Activated CD4-positive, CD25-positive, alpha-beta regulatory T cell treated with anti-CD3 and anti-CD28 coated beads, Interleukin-2, amount 50 U/mL, for 24 hours (primary cell): ENCODE results near the gene AQP12A.

Experiments used
- ATAC-seq, 2 donors: fragments of 150-1000 bp; cut with Tn5 transposase; one replicate each; pipeline ENCODE4 v1.10.0; 2021; ENCODE audit warnings: mild to moderate bottlenecking in 1 of 2, moderate library complexity in 1 of 2

The AQP12A gene

GRCh38 chr2:240725671-240726070, 34.0 kb downstream of the AQP12A start:
- no peak for ATAC-seq

DNA sequence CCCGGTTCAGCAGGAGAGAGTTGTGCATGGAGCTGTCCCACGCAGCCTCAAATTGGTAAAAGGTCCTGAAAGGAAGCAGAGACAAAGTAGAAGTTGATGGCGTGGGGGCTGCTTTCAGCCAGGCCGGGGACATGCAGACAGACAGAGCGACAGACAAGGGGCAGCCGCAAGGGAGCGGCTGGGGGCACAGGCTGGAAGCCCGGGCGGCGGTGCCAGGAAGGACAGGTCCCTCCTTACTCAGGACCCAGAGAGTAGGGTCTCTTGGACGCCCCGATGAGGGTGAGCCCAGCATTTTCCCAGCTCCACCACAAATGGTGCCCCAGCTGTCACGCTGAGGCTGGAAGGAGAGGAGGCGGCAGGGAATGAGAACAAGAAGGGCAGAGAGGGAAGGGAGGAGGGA, 35.2 kb downstream of the AQP12A start:
- no peak for ATAC-seq

DNA sequence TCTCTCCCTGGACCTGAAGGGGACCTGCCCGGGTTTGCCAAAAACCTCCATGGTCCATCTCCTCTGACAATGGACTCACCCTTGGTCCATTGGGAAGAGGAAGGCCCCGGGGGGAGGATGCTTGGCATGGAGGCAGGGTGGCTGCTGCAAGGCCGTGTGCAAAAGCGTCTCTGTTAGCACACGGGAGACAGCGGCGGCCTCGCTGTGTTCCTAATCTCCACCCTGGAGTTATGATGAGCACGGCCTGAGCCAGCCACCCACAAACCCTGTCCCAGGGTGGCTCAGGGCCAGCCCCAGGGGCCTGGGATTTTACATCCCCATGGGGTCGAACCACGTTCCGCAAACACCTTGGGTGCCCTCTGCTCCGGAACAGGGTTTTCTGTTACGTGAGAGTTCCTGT, 35.8 kb downstream of the AQP12A start:
- ATAC-seq = no peak

- no peak for ATAC-seq
Observed at GRCh38 chr2:240727913-240728312, 36.2 kb downstream of the AQP12A start.

GRCh38 chr2:240728361-240728760, 36.7 kb downstream of the AQP12A start:
- ATAC-seq = no peak

DNA sequence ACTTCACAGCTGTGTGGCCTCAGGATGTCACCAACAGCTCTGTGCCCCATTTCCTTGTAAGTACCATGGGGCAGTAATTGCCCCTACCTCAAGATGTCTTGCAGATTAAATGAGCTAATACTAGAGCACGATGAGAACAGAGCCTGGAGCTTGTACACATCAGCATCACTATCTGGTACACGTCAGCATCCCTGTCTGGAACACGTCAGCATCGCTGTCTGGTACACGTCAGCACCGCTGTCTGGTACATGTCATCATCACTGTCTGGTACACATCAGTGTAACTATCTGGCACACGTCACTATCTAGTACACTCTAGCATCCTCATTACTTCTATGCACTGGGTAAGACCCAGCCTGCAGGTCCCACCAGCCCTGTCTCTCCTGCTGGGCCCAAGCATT, 37.2 kb downstream of the AQP12A start:
- no peak for ATAC-seq

- no peak for ATAC-seq
Observed at GRCh38 chr2:240730501-240731177, 39.0 kb downstream of the AQP12A start.

- ATAC-seq = no peak
Observed at GRCh38 chr2:240731178-240731545, 39.5 kb downstream of the AQP12A start.

DNA sequence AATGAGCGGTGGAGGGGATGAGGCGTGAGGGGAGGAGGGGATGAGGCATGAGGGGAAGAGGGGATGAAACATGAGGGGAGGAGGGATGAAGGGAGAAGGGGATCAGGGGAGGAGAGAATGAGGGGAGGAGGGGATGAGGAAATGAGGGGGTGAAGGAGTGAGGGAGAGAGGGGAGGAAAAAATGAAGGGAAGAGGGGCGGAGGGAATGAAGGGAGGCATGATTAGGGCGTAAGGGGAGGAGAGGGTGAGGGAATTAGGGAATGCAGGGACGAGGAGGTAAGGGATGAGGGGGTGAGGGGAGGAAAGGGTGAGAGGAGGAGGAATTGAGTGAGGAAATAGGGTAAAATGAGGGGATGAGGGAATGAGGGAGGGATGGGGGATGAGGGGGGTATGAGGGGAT, 40.5 kb downstream of the AQP12A start:
- no peak for ATAC-seq

DNA sequence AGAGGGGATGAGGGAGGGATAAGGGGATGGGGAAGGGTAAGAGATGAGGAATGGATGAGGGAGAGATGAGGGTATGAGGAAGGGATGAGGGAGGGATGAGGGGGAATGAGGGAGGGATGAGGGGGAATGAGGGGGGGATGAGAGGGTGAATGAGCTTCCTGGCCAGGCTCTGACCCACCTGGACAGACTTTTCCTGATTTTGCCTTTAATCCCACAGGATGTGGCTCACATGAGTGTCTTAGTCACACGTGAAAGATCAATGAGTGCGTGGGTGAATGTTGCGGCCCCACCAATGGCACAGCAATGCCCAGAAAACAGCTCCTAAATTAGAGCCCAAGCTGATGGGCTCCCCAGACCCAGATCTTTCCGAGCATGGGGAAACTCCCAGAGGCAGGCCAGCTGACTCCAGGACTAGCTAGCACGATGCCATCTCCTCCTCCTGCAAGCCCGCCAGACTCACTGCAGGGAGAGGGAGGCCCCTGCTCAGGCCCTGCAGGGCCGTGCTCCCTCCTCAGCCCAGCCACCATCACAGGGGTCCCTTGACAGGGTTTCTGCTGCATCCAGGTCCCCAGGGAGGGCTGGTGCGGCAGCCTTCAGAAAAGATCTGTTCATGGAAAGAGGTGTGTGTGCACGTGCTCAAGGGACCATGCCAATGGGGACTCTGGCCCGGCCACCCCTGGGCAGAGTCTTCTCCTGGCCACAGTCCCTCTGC, 41.4 kb downstream of the AQP12A start:
- no peak for ATAC-seq

- no peak for ATAC-seq
Observed at GRCh38 chr2:240733803-240734495, 42.3 kb downstream of the AQP12A start.

DNA sequence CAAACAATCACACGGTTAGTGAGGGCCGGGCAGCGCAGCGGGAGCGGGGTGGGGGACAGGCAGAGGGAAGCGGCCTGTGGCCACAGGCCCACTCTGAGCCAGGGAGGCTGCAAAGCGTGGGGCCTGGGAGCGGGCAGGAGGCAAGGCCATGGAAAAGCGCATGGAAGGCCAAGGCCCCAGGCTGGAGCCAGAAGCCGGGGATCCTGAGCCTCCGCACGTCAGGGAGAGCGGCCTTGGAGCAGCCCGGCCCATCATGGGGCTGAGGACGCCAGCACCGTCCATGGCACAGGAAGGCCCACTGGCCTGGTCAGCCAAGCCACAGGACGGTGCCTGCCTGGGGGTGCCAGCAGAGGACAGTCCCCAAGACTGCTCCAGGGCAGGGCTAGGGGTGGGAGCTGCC, 43.1 kb downstream of the AQP12A start:
- ATAC-seq = no peak

GRCh38 chr2:240735476-240735875, 43.8 kb downstream of the AQP12A start:
- ATAC-seq = no peak

- no peak for ATAC-seq
Observed at GRCh38 chr2:240736281-240737250, 44.9 kb downstream of the AQP12A start.

DNA sequence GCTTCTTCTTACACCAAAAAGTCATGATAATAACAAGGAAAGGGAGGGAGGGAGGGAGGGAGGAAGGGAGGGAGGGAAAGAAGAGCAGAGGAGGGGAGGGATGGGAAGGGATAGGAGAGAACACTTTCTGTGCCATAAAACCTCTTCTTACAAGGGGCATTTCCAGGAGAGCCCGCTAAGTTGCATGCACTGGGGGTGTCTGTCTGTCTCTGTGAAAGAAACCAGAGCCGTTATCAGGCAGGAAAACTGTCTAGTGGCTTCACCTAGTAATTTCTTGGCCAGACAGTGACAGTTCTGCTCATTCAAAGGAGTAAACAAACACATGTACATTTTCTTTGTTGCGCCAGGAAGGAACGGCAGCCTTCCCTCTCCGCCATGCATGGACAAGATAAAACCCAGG, 45.8 kb downstream of the AQP12A start:
- ATAC-seq = no peak

DNA sequence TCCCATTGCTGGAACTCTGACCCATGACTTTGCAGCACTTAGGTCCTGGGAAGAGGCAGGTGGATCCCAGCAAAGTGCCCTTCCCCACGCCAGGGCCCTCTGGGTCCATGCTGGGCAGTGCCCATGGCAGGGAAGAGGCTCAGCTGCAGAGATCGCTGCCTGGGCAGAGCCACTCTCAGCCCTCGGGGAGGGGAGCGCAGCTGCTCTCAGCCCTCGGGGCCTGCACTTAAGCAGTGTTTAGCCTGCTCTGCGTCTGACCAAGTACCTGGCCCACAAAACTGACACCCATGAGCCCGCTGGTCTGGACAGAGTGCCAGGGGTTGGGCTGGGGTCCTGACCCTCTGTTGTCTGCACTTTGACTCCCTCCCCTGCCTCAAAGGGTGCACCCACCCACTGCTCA, 46.3 kb downstream of the AQP12A start:
- ATAC-seq = no peak

- ATAC-seq = peak; percentile 17 to 23
Observed at GRCh38 chr2:240739797-240740196, 48.1 kb downstream of the AQP12A start.

DNA sequence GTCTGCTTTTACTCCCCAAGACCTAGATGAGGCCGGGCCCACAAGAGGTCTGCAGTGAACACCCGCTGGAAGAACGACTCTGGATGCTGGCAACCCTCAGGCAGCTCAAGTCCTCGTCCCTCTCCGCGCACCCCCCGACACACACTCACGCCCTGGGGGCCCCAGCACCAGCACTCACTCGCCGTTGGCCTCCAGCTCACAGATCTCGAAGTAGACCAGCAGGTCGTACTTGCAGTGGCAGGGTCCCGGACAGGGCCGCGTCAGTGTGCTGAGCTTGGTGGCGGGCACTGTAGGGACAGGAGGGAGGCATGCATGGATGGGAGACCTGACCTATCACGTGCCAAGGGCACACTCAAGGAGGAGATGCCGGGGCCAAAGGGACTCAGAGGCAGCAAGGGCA, 49.4 kb downstream of the AQP12A start:
- no peak for ATAC-seq

DNA sequence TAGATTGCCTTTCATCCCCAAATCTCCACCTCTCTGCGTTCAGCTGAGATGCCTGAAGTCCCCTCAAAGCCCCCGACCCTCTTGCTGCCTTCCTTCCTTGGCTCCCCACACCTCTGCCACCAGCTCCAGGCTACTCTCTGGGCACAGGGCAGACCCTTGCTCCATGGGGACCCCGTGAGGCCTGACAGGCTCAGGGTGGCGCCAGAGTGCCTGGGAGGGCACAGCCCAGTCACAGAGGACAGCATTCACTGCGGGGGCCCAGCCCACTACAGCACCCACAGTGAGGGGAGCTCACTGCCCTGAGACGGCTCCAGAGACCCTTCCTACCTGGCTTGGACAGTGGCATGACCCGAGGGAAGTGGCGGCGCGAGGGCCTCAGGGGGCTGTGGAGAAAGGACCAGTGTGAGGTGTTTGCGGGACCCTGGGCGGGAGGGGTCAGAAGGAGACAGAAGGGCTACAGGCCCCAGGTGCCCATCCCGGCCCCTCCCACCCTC, 51.0 kb downstream of the AQP12A start:
- no peak for ATAC-seq

DNA sequence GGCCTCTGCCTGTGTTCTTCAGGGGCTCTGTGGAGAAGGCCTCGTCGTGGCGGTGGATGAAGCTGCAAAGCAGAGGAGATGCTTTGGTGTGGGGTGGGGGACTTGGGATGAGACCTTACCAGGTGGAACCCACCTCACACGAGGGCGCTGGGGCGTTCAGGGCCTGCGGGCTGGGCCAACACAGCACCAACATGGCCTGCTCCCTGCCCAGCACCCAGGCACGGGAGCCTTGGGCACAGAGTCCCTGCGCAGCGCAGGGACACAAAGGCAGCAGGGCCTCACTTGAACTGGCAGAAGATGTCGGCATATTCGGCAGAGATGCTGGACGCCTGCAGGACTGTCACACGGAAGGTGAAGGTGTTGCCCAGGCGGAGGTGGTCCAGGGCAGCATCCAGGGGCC, 53.8 kb downstream of the AQP12A start:
- ATAC-seq = no peak

DNA sequence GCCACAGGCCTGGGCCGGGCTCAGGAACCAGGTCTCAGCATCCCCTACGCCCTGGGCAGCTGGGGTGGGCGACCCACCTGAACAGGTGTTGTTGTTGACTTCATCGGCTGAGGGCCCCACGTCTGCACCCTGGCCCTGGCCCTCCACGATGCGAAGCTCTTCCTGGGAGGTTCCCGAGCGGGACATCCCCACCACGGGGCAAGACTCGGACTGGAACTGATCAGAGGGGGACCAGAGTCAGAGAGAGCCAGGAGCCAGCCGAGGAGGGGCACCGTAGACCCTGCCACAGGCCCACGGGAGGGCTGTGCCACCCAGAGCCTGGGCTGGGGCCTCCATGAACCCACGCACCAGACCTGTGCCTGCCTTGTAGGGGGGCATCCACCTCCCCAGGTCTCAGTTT, 54.3 kb downstream of the AQP12A start:
- no peak for ATAC-seq

DNA sequence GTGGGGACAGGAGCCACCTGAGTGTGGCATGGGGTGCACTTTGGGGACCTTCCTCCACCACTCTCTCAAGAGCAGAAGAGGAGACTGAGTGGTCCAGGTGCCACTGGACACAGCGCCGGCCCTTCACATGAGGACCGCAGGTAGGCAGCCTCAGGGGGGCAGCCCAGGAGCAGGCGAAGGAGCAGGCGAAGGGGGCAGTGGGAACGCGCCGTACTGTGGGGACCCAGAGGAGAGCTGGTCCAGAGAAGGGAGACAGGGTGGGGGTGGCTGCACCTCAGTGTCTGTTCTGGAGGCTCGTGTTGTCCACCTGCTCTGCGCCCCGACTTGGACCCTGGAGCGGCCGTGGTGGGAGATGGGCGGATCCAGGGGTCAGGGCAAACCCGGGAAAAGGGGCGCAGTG, 55.0 kb downstream of the AQP12A start:
- ATAC-seq = no peak

GRCh38 chr2:240747256-240747655, 55.6 kb downstream of the AQP12A start:
- ATAC-seq = no peak
